Measurements from ENCODE around the gene SHISAL2B.
A peak's percentile ranks its signal among the peaks of the same experiment; 100 is the strongest.

Gene SHISAL2B

DNA sequence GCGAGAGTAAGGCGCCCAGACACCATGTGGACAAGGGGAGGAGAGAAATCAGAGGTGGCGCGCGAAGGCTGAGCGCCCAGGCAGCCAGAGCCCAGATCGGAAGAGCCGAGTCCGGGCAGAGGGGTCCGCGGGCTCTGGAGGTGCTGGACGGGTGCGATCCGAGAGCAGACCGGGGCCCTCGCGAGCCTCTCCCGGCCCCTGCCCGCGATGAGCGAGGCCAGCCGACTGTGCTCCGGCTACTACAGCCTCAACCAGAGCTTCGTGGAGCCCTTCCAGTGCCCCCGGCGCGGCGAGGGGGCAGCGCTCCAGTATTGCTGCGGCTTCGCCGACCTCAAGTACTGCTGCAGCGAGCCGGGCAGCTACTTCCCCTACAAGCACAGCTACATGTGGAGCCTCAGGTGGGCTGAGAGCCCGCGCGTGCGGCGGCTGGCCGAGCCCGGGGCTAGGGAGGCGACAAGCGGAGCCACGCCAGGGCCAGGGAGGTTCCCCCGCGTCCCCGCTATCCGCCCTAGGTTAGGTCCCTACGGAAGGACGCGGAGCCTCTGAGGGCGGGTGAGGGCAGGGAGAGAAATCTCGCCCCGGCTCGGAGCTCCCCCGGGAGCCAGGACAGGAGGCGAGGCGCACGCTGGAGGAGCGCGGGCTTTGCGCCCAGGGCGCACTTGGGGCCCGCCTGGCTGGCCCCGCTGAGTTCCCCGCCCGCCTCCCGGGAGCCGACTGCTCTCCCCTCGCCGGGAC lies at the start of gene SHISAL2B:
Gene SHISAL2B, plus strand, starts transcription at position 87 of the 735 bp plus-strand sequence. Its CDS starts 121 bp downstream, at position 208.
- Histone ChIP-seq H3K36me3 (no peaks in the 10 kb centered on the region), H3K9me3 (no peaks in the 10 kb centered on the region), H3K27ac (no peak within 1 kb of the TSS), H3K4me1 (ENCODE audit: control insufficient read depth in 1 of 2, insufficient read depth in 1 of 2, low read depth in 1 of 2, low read length in 1 of 2) (peaks cover 0 to 7% of the 10 kb centered on the region in 2 experiments), H3K27me3 (peaks cover 86% of the 10 kb centered on the region), H3K4me3 (ENCODE audit: low read depth in 1 of 2, low read length in 1 of 2) (peak within 1 kb of the TSS in 1 of 2 experiments; percentile 13)
- TF ChIP-seq, protein P1, sequence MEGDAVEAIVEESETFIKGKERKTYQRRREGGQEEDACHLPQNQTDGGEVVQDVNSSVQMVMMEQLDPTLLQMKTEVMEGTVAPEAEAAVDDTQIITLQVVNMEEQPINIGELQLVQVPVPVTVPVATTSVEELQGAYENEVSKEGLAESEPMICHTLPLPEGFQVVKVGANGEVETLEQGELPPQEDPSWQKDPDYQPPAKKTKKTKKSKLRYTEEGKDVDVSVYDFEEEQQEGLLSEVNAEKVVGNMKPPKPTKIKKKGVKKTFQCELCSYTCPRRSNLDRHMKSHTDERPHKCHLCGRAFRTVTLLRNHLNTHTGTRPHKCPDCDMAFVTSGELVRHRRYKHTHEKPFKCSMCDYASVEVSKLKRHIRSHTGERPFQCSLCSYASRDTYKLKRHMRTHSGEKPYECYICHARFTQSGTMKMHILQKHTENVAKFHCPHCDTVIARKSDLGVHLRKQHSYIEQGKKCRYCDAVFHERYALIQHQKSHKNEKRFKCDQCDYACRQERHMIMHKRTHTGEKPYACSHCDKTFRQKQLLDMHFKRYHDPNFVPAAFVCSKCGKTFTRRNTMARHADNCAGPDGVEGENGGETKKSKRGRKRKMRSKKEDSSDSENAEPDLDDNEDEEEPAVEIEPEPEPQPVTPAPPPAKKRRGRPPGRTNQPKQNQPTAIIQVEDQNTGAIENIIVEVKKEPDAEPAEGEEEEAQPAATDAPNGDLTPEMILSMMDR (IDR thresholded peaks at IDR 0.05), result no peak

DNA sequence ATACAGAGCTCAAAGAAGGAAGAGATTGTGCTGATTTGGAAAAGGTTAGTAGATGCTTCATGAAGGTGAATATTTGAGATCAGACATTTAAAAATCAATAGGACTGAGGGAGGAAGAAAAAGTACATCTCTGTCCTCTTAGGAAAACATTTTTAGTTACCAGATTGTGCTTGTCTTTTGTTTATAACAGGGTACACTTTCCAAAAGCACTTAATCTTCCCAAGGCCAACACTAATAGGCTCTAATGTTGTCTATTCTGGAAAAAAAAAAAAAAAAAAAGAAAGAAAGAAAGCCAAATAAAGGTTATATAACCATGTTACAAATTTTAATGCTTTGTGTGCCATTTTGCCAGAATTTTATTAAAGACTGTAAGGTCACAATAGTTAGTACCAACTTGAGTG lies 45.5 kb upstream of the SHISAL2B start:
- no peaks in the 10 kb centered on the region for H3K4me1 ChIP-seq (ENCODE audit: control insufficient read depth in 1 of 2, insufficient read depth in 1 of 2, low read depth in 1 of 2, low read length in 1 of 2)
- H3K27ac ChIP-seq, result no peak overlapping the region
- H3K9me3 ChIP-seq, result no peaks in the 10 kb centered on the region
- H3K27me3 ChIP-seq, result no peaks in the 10 kb centered on the region
- no peaks in the 10 kb centered on the region for H3K36me3 ChIP-seq
- TF ChIP-seq, protein P1 (IDR thresholded peaks at IDR 0.05), result no peak
- no peak overlapping the region for H3K4me3 ChIP-seq (ENCODE audit: low read depth in 1 of 2, low read length in 1 of 2)

DNA sequence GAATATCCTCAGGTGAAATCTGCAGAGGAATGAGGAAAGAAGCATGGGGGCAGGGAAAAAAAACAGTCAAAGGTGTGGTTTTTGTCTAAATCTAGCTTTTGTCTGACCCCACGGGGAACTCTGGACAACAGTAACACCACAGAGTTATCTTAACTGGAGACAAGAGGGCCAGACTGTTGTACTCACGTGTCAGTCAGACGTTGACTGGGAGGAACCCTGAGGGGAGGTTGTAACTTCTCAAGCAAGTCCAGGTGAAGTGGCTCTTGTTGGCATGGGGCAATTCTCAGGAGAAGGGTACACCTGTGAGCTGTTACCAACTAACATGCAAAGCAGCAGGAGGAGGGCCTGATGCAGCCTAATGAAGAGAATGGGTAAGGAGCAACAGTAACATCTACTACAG lies 44.1 kb upstream of the SHISAL2B start:
- TF ChIP-seq, protein P1 (IDR thresholded peaks at IDR 0.05), result no peak
- Histone ChIP-seq H3K4me3 (ENCODE audit: low read depth in 1 of 2, low read length in 1 of 2) (no peak overlapping the region), H3K27me3 (no peaks in the 10 kb centered on the region), H3K36me3 (no peaks in the 10 kb centered on the region), H3K27ac (no peak overlapping the region), H3K4me1 (ENCODE audit: control insufficient read depth in 1 of 2, insufficient read depth in 1 of 2, low read depth in 1 of 2, low read length in 1 of 2) (no peaks in the 10 kb centered on the region), H3K9me3 (no peaks in the 10 kb centered on the region)

DNA sequence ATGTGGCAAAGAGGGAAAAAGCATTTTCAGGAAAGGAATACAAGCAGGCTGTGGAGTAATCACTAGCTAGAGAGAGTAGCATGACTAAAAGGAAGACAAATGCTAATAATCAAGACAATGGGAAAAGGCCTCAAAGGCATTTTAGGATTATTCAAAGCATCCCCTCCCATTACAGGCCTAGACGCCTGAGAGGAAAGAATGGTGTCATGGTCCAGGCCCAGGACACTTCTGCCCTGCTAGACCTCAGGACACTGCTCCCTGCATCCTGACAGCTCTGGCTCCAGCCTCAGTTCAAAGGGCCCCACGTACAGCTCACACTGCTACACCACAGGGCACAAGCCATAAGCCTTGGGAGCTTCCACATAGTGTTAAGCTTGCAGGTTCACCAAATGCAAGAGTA lies 40.8 kb upstream of the SHISAL2B start:
- TF ChIP-seq, protein P1 (IDR thresholded peaks at IDR 0.05), result no peak

DNA sequence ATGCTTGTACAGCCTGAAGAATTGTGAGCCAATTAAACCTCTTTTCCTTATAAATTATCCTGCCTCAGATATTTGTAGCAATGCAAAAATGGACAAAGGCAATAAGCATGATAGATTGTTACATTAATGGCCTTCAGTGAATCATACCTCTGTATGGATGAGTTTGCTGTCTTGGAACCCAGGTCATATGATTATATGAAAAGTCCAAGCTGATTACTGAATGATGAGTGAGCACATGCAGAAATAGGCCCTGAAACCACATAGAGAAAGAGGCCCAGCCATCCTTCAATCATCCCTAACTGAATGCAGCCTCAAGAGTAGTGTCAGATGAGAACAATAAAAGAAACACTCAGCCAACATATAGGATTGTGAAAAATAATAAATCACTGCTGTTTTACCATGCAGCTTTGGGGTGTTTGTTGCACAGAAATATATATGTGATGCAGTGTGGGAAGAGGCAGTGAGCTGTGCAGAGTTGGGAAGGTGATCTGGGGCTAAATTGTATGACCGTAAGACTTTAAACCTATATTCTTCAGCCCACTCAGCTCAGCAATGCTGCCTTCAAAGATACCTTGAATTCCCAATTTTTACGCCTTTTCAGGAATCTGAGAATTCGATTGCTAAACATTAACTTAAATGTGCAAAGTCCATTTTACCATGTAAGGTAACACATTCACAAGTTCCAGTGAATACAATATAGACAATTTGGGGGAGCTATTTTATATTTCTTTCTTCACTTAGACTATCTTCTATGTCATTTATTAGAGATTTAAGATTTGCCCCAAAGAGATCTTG lies 36.3 kb upstream of the SHISAL2B start:
- H3K4me1 ChIP-seq (ENCODE audit: control insufficient read depth in 1 of 2, insufficient read depth in 1 of 2, low read depth in 1 of 2, low read length in 1 of 2), result no peaks in the 10 kb centered on the region
- peaks cover 11% of the 10 kb centered on the region for H3K27me3 ChIP-seq
- H3K9me3 ChIP-seq, result peaks cover 2% of the 10 kb centered on the region
- H3K36me3 ChIP-seq, result no peaks in the 10 kb centered on the region
- no peak overlapping the region for H3K27ac ChIP-seq
- no peak overlapping the region for H3K4me3 ChIP-seq (ENCODE audit: low read depth in 1 of 2, low read length in 1 of 2)
- TF ChIP-seq, protein P1 (IDR thresholded peaks at IDR 0.05), result no peak

More for the DNA sequence above, 40.8 kb upstream of the SHISAL2B start:
- H3K4me3 ChIP-seq (ENCODE audit: low read depth in 1 of 2, low read length in 1 of 2), result no peak overlapping the region
- no peaks in the 10 kb centered on the region for H3K9me3 ChIP-seq
- H3K36me3 ChIP-seq, result no peaks in the 10 kb centered on the region
- H3K27me3 ChIP-seq, result no peaks in the 10 kb centered on the region
- H3K27ac ChIP-seq, result no peak overlapping the region
- H3K4me1 ChIP-seq (ENCODE audit: control insufficient read depth in 1 of 2, insufficient read depth in 1 of 2, low read depth in 1 of 2, low read length in 1 of 2), result no peaks in the 10 kb centered on the region
